ENCODE results near the gene LSM12.

- TF ChIP-seq CTCF (IDR thresholded peaks at IDR 0.05) (peak in 3 of 4 experiments; percentile 57 to 68 (median 62)), EP300 (IDR thresholded peaks at IDR 0.05) (no peak), POLR2A (IDR thresholded peaks at IDR 0.05) (no peak)
These were observed 59.7 kb downstream of the LSM12 start for GRCh38 chr17:44006598-44007345.
